ENCODE measurements around the gene SCPEP1. TPM values are rescaled to one million over a fixed set of nuclear protein-coding genes. Genes with fewer than 3 reads are reported as not detected.
"Not testable (repeated sequence)": the region's sequence is repeated elsewhere in the genome, so short reads cannot be mapped to it uniquely, and the experiment has no call there.

Gene SCPEP1
- total RNA-seq, 3 donors from 2014 or later (not counting 1 experiment from before 2014, with no cell fraction given): 28.7 to 37.2 (median 35.3) TPM

- Histone ChIP-seq H3K4me1 (ENCODE audit: control insufficient read depth, insufficient read depth, low read length) (peaks cover 18% of the 10 kb centered on the region), H3K9me3 (ENCODE audit: control insufficient read depth, insufficient read depth, low read length) (no peaks in the 10 kb centered on the region), H3K4me3 (ENCODE audit: low read length) (no peak overlapping the region), H3K36me3 (ENCODE audit: control insufficient read depth, insufficient read depth, low read length) (peaks cover 2% of the 10 kb centered on the region), H3K27ac (ENCODE audit: low read length) (no peak overlapping the region), H3K27me3 (ENCODE audit: control insufficient read depth, insufficient read depth, low read length) (no peaks in the 10 kb centered on the region)
- ATAC-seq: no peak
- H3K9me3 Mint-ChIP-seq: no peaks in the 10 kb centered on the region
- peaks cover 6 to 10% of the 10 kb centered on the region in 2 donors for H3K27me3 Mint-ChIP-seq (ENCODE audit: low read depth in 2 of 2)
- intact Hi-C loops (cut with micrococcal nuclease): loop anchor here (2.0 kb wide), 1 partner anchor 18 kb away; the partner anchor contains the start of gene COIL
- H3K27ac Mint-ChIP-seq: peak overlapping the region; percentile 53 to 88
- H3K4me3 Mint-ChIP-seq: peak overlapping the region; percentile 92
- peak in 1 of 2 donors; percentile 6 for DNase-seq
- TF ChIP-seq, protein P1, sequence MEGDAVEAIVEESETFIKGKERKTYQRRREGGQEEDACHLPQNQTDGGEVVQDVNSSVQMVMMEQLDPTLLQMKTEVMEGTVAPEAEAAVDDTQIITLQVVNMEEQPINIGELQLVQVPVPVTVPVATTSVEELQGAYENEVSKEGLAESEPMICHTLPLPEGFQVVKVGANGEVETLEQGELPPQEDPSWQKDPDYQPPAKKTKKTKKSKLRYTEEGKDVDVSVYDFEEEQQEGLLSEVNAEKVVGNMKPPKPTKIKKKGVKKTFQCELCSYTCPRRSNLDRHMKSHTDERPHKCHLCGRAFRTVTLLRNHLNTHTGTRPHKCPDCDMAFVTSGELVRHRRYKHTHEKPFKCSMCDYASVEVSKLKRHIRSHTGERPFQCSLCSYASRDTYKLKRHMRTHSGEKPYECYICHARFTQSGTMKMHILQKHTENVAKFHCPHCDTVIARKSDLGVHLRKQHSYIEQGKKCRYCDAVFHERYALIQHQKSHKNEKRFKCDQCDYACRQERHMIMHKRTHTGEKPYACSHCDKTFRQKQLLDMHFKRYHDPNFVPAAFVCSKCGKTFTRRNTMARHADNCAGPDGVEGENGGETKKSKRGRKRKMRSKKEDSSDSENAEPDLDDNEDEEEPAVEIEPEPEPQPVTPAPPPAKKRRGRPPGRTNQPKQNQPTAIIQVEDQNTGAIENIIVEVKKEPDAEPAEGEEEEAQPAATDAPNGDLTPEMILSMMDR (IDR thresholded peaks at IDR 0.05): no peak
- no peaks in the 10 kb centered on the region for H3K36me3 Mint-ChIP-seq
- 86% methylated on average over 1 of the region's 3 CpGs for WGBS (ENCODE audit: insufficient coverage)
- peaks cover 13 to 17% of the 10 kb centered on the region in 2 donors for H3K4me1 Mint-ChIP-seq
Observed at GRCh38 chr17:56979091-56979480, 1.2 kb downstream of the SCPEP1 start.

GRCh38 chr17:56980526-56980925 lies 2.6 kb downstream of the SCPEP1 start:
- H3K9me3 Mint-ChIP-seq; H3K4me3 Mint-ChIP-seq; ATAC-seq; intact Hi-C loops (cut with micrococcal nuclease); DNase-seq; H3K36me3 Mint-ChIP-seq; H3K27ac Mint-ChIP-seq; H3K9me3 ChIP-seq (ENCODE audit: control insufficient read depth, insufficient read depth, low read length); H3K27me3 Mint-ChIP-seq (ENCODE audit: low read depth in 2 of 2); H3K4me3 ChIP-seq (ENCODE audit: low read length); H3K36me3 ChIP-seq (ENCODE audit: control insufficient read depth, insufficient read depth, low read length); H3K27ac ChIP-seq (ENCODE audit: low read length); H3K27me3 ChIP-seq (ENCODE audit: control insufficient read depth, insufficient read depth, low read length): not testable (repeated sequence)
- WGBS (ENCODE audit: insufficient coverage): 95% methylated on average over 6 of the region's 12 CpGs
- peaks cover 18% of the 10 kb centered on the region for H3K4me1 ChIP-seq (ENCODE audit: control insufficient read depth, insufficient read depth, low read length)
- peaks cover 13 to 17% of the 10 kb centered on the region in 2 donors for H3K4me1 Mint-ChIP-seq

GRCh38 chr17:56982312-56982711 lies 4.4 kb downstream of the SCPEP1 start:
- intact Hi-C loops (cut with micrococcal nuclease): no loop called here
- peaks cover 14% of the 10 kb centered on the region for H3K4me1 ChIP-seq (ENCODE audit: control insufficient read depth, insufficient read depth, low read length)
- Mint-ChIP-seq H3K36me3 (peaks cover 1% of the 10 kb centered on the region), H3K9me3 (no peaks in the 10 kb centered on the region), H3K27ac (no peak overlapping the region), H3K4me1 (peaks cover 13 to 17% of the 10 kb centered on the region in 2 donors), H3K4me3 (no peak overlapping the region), H3K27me3 (ENCODE audit: low read depth in 2 of 2) (no peaks in the 10 kb centered on the region)
- DNase-seq (no peak), ATAC-seq (no peak)
- H3K9me3 ChIP-seq (ENCODE audit: control insufficient read depth, insufficient read depth, low read length): no peaks in the 10 kb centered on the region
- no peaks in the 10 kb centered on the region for H3K27me3 ChIP-seq (ENCODE audit: control insufficient read depth, insufficient read depth, low read length)
- H3K4me3 ChIP-seq (ENCODE audit: low read length): no peak overlapping the region
- no peak overlapping the region for H3K27ac ChIP-seq (ENCODE audit: low read length)
- WGBS (ENCODE audit: insufficient coverage): 83% methylated on average over 8 of the region's 8 CpGs
- H3K36me3 ChIP-seq (ENCODE audit: control insufficient read depth, insufficient read depth, low read length): peaks cover 13% of the 10 kb centered on the region
- TF ChIP-seq, protein P1 (IDR thresholded peaks at IDR 0.05): no peak

DNA sequence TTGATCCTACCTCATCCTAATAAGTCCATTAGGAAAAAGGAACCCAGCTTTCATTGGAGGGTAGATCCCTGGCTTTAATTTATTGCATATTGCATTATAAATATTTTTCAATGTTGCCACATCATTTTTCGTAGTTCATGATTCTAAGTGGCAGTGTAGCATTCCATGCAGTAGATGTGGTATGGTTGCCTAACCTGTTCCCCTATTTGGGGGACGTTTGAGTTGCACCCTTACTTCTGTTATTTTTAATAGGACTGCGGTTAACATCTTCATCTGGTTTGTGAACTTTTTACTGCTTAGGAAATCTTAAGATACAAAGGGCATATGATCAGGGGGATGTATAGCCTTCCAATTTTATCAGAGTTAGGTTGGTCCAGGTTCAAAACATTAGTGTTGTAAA lies 5.4 kb downstream of the SCPEP1 start:
- ATAC-seq: no peak
- no peak overlapping the region for H3K27ac Mint-ChIP-seq
- H3K27me3 Mint-ChIP-seq (ENCODE audit: low read depth in 2 of 2): no peaks in the 10 kb centered on the region

More for the DNA sequence above, 5.4 kb downstream of the SCPEP1 start:
- Histone ChIP-seq H3K27ac (ENCODE audit: low read length) (no peak overlapping the region), H3K36me3 (ENCODE audit: control insufficient read depth, insufficient read depth, low read length) (peaks cover 22% of the 10 kb centered on the region), H3K9me3 (ENCODE audit: control insufficient read depth, insufficient read depth, low read length) (no peaks in the 10 kb centered on the region), H3K27me3 (ENCODE audit: control insufficient read depth, insufficient read depth, low read length) (no peaks in the 10 kb centered on the region), H3K4me3 (ENCODE audit: low read length) (no peak overlapping the region), H3K4me1 (ENCODE audit: control insufficient read depth, insufficient read depth, low read length) (peaks cover 8% of the 10 kb centered on the region)
- intact Hi-C loops (cut with micrococcal nuclease): no loop called here
- WGBS (ENCODE audit: insufficient coverage): 83% methylated on average over 3 of the region's 3 CpGs
- Mint-ChIP-seq H3K36me3 (peaks cover 11% of the 10 kb centered on the region), H3K4me3 (no peak overlapping the region), H3K4me1 (peaks cover 9 to 10% of the 10 kb centered on the region in 2 donors), H3K9me3 (no peaks in the 10 kb centered on the region)
- DNase-seq: no peak
- TF ChIP-seq, protein P1 (IDR thresholded peaks at IDR 0.05): no peak
